BE2C (cell line): ENCODE data around the gene GPR183. TPM values are rescaled to one million over a fixed set of nuclear protein-coding genes. Genes with fewer than 3 reads are reported as not detected.

Experiments used
- DNase-seq: peaks from one replicate; pipeline ENCODE4 v3.0.0-alpha.2; 2020
- H3K27me3 ChIP-seq: fragments of 250-450 bp; sonication (Bioruptor Pico); 2 replicates; pipeline ENCODE4 v1.5.1; 2020; ENCODE audit warnings: mild to moderate bottlenecking
- H3K36me3 ChIP-seq: fragments of 250-450 bp; sonication (Bioruptor Pico); 2 replicates; pipeline ENCODE4 v1.5.1; 2020; ENCODE audit warnings: mild to moderate bottlenecking
- H3K4me1 ChIP-seq: fragments of 250-450 bp; sonication (Bioruptor Pico); 2 replicates; pipeline ENCODE4 v1.5.1; 2020
- H3K4me3 ChIP-seq: 2 replicates; pipeline ENCODE4 v1.5.1; 2011; ENCODE audit warnings: low read depth, low read length
- H3K9me3 ChIP-seq: fragments of 250-450 bp; sonication (Bioruptor Pico); 2 replicates; pipeline ENCODE4 v1.5.1; 2020
- CTCF ChIP-seq: IDR thresholded peaks from 2 replicates; pipeline ENCODE4 v1.5.1; 2012; ENCODE audit warnings: mild to moderate bottlenecking, low read depth, low read length
- polyA plus RNA-seq: library from polyadenylated mRNA; unstranded; fragments of >200 nt; gene quantifications from one replicate; pipeline ENCODE4 v1.2.1, GENCODE V29; 2012; ENCODE audit warnings: low read depth, missing spikeins; ENCODE audit not compliant: insufficient read length, insufficient read depth

Gene GPR183
- not detected for polyA plus RNA-seq

- Histone ChIP-seq H3K27me3 (no peaks in the 10 kb centered on the region), H3K36me3 (no peaks in the 10 kb centered on the region), H3K4me3 (no peak within 1 kb of the TSS), H3K4me1 (no peaks in the 10 kb centered on the region), H3K9me3 (no peaks in the 10 kb centered on the region)
- TF ChIP-seq CTCF = no peak
- DNase-seq = no peak
These were observed at the start of gene GPR183 for GRCh38 chr13:99307247-99307646. TSS of gene GPR183 (minus strand) at chr13:99307399. CDS start at chr13:99296145, 11,254 bp downstream.

- Histone ChIP-seq H3K36me3 (peaks cover 6% of the 10 kb centered on the region), H3K4me1 (no peaks in the 10 kb centered on the region), H3K27me3 (no peaks in the 10 kb centered on the region), H3K9me3 (no peaks in the 10 kb centered on the region), H3K4me3 (no peak overlapping the region)
- no peak for DNase-seq
- no peak for TF ChIP-seq CTCF
These were observed 49.3 kb upstream of the GPR183 start for GRCh38 chr13:99356262-99357091.

- Histone ChIP-seq H3K4me1 (no peaks in the 10 kb centered on the region), H3K4me3 (no peak overlapping the region), H3K27me3 (no peaks in the 10 kb centered on the region), H3K9me3 (no peaks in the 10 kb centered on the region), H3K36me3 (peaks cover 6% of the 10 kb centered on the region; the same call in 1 of the 2 replicates)
- no peak for TF ChIP-seq CTCF
- DNase-seq = no peak
These were observed 48.7 kb upstream of the GPR183 start for GRCh38 chr13:99356012-99356261.

- Histone ChIP-seq H3K4me1 (no peaks in the 10 kb centered on the region), H3K36me3 (peaks cover 6% of the 10 kb centered on the region; the same call in 1 of the 2 replicates), H3K4me3 (no peak overlapping the region), H3K27me3 (no peaks in the 10 kb centered on the region), H3K9me3 (no peaks in the 10 kb centered on the region)
- no peak for TF ChIP-seq CTCF
- DNase-seq = no peak
These were observed 48.2 kb upstream of the GPR183 start for GRCh38 chr13:99355267-99356011.

- no peaks in the 10 kb centered on the region for H3K4me1 ChIP-seq
- no peak overlapping the region for H3K4me3 ChIP-seq
- peaks cover 6% of the 10 kb centered on the region; the same call in 1 of the 2 replicates for H3K36me3 ChIP-seq
- no peaks in the 10 kb centered on the region for H3K27me3 ChIP-seq
- TF ChIP-seq CTCF = no peak
- no peaks in the 10 kb centered on the region for H3K9me3 ChIP-seq
- no peak for DNase-seq
These were observed 47.3 kb upstream of the GPR183 start for GRCh38 chr13:99354371-99354951.
